ENCODE measurements around the gene PTPRN2. TPM values are rescaled to one million over a fixed set of nuclear protein-coding genes. Genes with fewer than 3 reads are reported as not detected.

Gene PTPRN2
- total RNA-seq, 1 experiment from 2014 or later = 2.1 TPM

DNA sequence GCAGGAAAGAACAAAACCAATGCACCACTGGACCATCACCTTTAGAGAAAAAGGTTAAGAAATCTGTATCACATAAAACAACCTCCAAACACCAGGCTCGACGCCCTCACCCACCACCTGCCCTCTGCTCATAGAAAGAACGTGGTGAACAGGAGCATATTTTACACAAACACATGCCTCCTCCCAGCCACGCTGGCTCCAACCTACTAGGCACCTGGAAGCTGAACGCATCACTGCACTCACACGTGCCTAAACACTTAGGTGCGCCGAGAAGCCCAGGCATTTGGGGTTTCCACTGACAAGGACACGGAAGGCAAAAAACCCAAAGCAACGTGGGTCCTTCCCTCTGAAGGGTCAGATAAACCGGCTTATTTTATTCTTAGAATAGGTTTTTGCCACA lies 56.0 kb downstream of the PTPRN2 start:
- ATAC-seq (no peak), DNase-seq (ENCODE audit: low read depth, low spot score) (no peak)
- Histone ChIP-seq H3K9me2 (ENCODE audit: insufficient read depth) (no peaks in the 10 kb centered on the region), H2AFZ (ENCODE audit: low read depth, low read length, poor library complexity, severe bottlenecking) (no peak overlapping the region), H4K20me1 (ENCODE audit: insufficient read depth) (no peaks in the 10 kb centered on the region), H3K79me2 (ENCODE audit: insufficient read depth, low read length) (no peaks in the 10 kb centered on the region), H3K4me1 (ENCODE audit: control insufficient read depth in 1 of 2, insufficient read depth in 2 of 2, low read length in 2 of 2) (no peaks in the 10 kb centered on the region), H3K4me3 (replicated peaks in 1 of 2; ENCODE audit: low read depth in 1 of 2, low read length in 2 of 2) (no peak overlapping the region), H3K9ac (ENCODE audit: low read length) (no peak overlapping the region), H3K27ac (ENCODE audit: low read depth, low read length) (no peak overlapping the region), H3K4me2 (ENCODE audit: low read length) (no peak overlapping the region), H3K36me3 (ENCODE audit: control insufficient read depth in 1 of 2, insufficient read depth in 2 of 2, low read length in 2 of 2) (no peaks in the 10 kb centered on the region), H3K27me3 (ENCODE audit: insufficient read depth, low read length) (0 out of 2 replicates have a peak, but pooled peaks cover 3% of the 10 kb centered on the region), H3K9me3 (ENCODE audit: control insufficient read depth in 1 of 2, insufficient read depth in 1 of 2, low read depth in 1 of 2, low read length in 2 of 2) (no peaks in the 10 kb centered on the region)
- POLR2A ChIA-PET = no interaction called here
- RAD21 ChIA-PET (ENCODE audit: low non-redundant PET in 1 of 2, low total read pairs in 2 of 2, uncharacterized antibody in 2 of 2, unreplicated experiment in 2 of 2) = no interaction called here
- TF ChIP-seq, protein P1, sequence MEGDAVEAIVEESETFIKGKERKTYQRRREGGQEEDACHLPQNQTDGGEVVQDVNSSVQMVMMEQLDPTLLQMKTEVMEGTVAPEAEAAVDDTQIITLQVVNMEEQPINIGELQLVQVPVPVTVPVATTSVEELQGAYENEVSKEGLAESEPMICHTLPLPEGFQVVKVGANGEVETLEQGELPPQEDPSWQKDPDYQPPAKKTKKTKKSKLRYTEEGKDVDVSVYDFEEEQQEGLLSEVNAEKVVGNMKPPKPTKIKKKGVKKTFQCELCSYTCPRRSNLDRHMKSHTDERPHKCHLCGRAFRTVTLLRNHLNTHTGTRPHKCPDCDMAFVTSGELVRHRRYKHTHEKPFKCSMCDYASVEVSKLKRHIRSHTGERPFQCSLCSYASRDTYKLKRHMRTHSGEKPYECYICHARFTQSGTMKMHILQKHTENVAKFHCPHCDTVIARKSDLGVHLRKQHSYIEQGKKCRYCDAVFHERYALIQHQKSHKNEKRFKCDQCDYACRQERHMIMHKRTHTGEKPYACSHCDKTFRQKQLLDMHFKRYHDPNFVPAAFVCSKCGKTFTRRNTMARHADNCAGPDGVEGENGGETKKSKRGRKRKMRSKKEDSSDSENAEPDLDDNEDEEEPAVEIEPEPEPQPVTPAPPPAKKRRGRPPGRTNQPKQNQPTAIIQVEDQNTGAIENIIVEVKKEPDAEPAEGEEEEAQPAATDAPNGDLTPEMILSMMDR (IDR thresholded peaks at IDR 0.05 in 2 of 3, conservative IDR thresholded peaks at IDR 0.05 in 1 of 3; ENCODE audit: borderline replicate concordance in 1 of 3, insufficient read depth in 1 of 3, low read depth in 2 of 3, low read length in 2 of 3) = no peak
- TF ChIP-seq ZFX (IDR thresholded peaks at IDR 0.05) = no peak
- no peak for TF ChIP-seq EGR1 (IDR thresholded peaks at IDR 0.05; ENCODE audit: low read depth)
- TF ChIP-seq RAD21 (IDR thresholded peaks at IDR 0.05; ENCODE audit: low read depth) = no peak
- TF ChIP-seq CBX3 (IDR thresholded peaks at IDR 0.05; ENCODE audit: low read depth) = no peak
- no peak for TF ChIP-seq POLR2A (IDR thresholded peaks at IDR 0.05; ENCODE audit: borderline replicate concordance, extremely low read depth, insufficient read depth, insufficient read length)
- TF ChIP-seq POLR2AphosphoS5 (IDR thresholded peaks at IDR 0.05; ENCODE audit: low read depth, low read length) = no peak
- TF ChIP-seq, protein P2, sequence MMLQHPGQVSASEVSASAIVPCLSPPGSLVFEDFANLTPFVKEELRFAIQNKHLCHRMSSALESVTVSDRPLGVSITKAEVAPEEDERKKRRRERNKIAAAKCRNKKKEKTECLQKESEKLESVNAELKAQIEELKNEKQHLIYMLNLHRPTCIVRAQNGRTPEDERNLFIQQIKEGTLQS (IDR thresholded peaks at IDR 0.05) = no peak
- TF ChIP-seq FOSL1 (IDR thresholded peaks at IDR 0.05; ENCODE audit: low read depth) = no peak
- TF ChIP-seq EZH2phosphoT487 (IDR thresholded peaks at IDR 0.05; ENCODE audit: borderline replicate concordance) = no peak
- TF ChIP-seq SRF (IDR thresholded peaks at IDR 0.05; ENCODE audit: low read depth) = no peak
- TF ChIP-seq JUND (IDR thresholded peaks at IDR 0.05) = no peak
- CTCF ChIA-PET = no interaction called here
- no TSS peak for BruUV-seq (replicated peaks)
- intact Hi-C loops (cut with micrococcal nuclease) = no loop called here
